ENCODE results near the gene BYSL. TPM values are rescaled to one million over a fixed set of nuclear protein-coding genes. Genes with fewer than 3 reads are reported as not detected.
A peak's percentile ranks its signal among the peaks of the same experiment; 100 is the strongest.

Gene BYSL
- total and polyA plus RNA-seq, 9 of the 15 experiments (the other 6 are each of a cell fraction or from before 2014, with no cell fraction given) = 22.2 to 92.3 (median 53.4) TPM

DNA sequence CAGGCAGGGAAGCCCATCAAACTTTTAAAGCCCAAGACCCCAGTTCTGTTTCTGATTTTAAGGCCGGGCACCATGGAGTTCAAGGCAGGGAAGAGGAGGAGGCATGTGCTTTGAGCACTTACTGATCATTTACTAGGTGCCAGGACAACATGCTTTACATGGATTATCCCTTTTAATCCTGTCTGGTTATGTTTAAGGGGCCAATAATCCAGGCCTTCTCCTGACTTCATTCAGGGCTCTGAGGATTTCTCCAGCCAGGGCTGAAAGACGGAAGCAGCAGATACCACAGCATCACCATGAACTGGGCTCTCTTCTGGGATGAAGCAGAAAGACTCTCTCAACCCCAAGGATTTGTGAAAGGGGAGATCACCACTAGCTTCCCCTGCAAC is 16.2 kb downstream of the BYSL start:
- DNase-seq (ENCODE audit: extremely low read depth in 1 of 4, low spot score in 3 of 4) (no peak), ATAC-seq (no peak), FAIRE-seq (no peak)
- Histone ChIP-seq H3K4me2 (ENCODE audit: insufficient read depth, low read length) (peak overlapping the region; percentile 90), H3K9me3 (replicated peaks; ENCODE audit: control insufficient read depth, insufficient read depth, low read depth, low read length) (no peaks in the 10 kb centered on the region), H3K36me3 (ENCODE audit: control insufficient read depth, insufficient read depth, low read length) (peaks cover 75% of the 10 kb centered on the region), H3K27me3 (ENCODE audit: control insufficient read depth in 2 of 2, insufficient read depth in 2 of 2, low read length in 2 of 2) (no peaks in the 10 kb centered on the region), H3K27ac (ENCODE audit: extremely low read depth, low read depth, low read length) (peak overlapping the region; percentile 72), H2AFZ (ENCODE audit: low read depth, low read length) (no peak overlapping the region), H3K4me1 (replicated peaks in 1 of 2; ENCODE audit: control insufficient read depth in 2 of 2, insufficient read depth in 2 of 2, low read length in 2 of 2) (peaks cover 57 to 69% of the 10 kb centered on the region in 2 experiments), H3K79me2 (ENCODE audit: control insufficient read depth, insufficient read depth, low read length) (peaks cover 83% of the 10 kb centered on the region), H3K9ac (ENCODE audit: insufficient read depth in 1 of 2, low read depth in 2 of 2, low read length in 2 of 2) (peak overlapping the region; percentile 46 to 84; a peak in 2 of 4 replicates), H4K20me1 (replicated peaks; ENCODE audit: control insufficient read depth, insufficient read depth, low read length) (peaks cover 18% of the 10 kb centered on the region), H3K4me3 (no peak overlapping the region), H3K9me1 (ENCODE audit: control insufficient read depth, insufficient read depth, low read length) (no peaks in the 10 kb centered on the region)
- POLR2A ChIA-PET = interaction anchor here (0.6 to 13.7 kb wide), 6 partner anchors 9 to 160 kb away, joined by 3 to 166 read pairs (median 10); partner anchors contain the start of genes BYSL, MED20 and TAF8
- BruUV-seq (replicated peaks) = no TSS peak
- 88% methylated on average over 2 of the region's 2 CpGs for WGBS (ENCODE audit: insufficient coverage, low coverage, missing lambda C conversion rate)
- in situ Hi-C loops (cut with MboI) = loop anchor here (5.0 kb wide), 1 partner anchor 105 kb away; no protein-coding TSS in a partner anchor
- TF ChIP-seq POLR2AphosphoS5 (IDR thresholded peaks at IDR 0.05; ENCODE audit: control insufficient read depth, insufficient read depth, low read depth, low read length) (0 out of 2 replicates have a peak, but pooled peaks have one; percentile 4), NR2C2 (CRISPR knock-in tag; IDR thresholded peaks at IDR 0.05) (0 out of 2 replicates have a peak, but pooled peaks have one; percentile 38), NR2C2 (tag; IDR thresholded peaks at IDR 0.05) (no peak), AFF4 (CRISPR knock-in tag; IDR thresholded peaks at IDR 0.05) (no peak)
- CTCF ChIA-PET (ENCODE audit: low intra/inter-chr PET ratio) = interaction anchor here (1.1 to 3.2 kb wide), 2 partner anchors 107 to 136 kb away, joined by 3 to 33 read pairs; no protein-coding TSS in a partner anchor
- intact Hi-C loops (cut with micrococcal nuclease) = loop anchor here (2.0 to 10.0 kb wide), 3 partner anchors 151 to 280 kb away; partner anchors contain the start of genes GUCA1B, MRPS10 and TOMM6
